Fibroblast of mammary gland (primary cell): ENCODE measurements around the gene FCHSD2.

ENCODE experiments used
- DNase-seq: peaks from one replicate; pipeline ENCODE4 v3.0.0-alpha.2; 2010; ENCODE audit warnings: low read depth
- H3K4me3 ChIP-seq: 2 replicates; pipeline ENCODE4 v1.5.1; 2011; ENCODE audit warnings: low read depth, mild to moderate bottlenecking, low read length, moderate library complexity; ENCODE audit not compliant: control insufficient read depth
- CTCF ChIP-seq: conservative IDR thresholded peaks from 2 replicates; pipeline ENCODE4 v1.5.1; 2011; ENCODE audit warnings: low read depth, low read length, inconsistent platforms; ENCODE audit not compliant: control insufficient read depth, insufficient read depth

Gene FCHSD2

GRCh38 chr11:72929256-72929655 is 212.9 kb downstream of the FCHSD2 start:
- TF ChIP-seq CTCF = no peak
- no peak overlapping the region for H3K4me3 ChIP-seq
- DNase-seq = no peak

GRCh38 chr11:72927380-72927779 is 214.7 kb downstream of the FCHSD2 start:
- DNase-seq = no peak
- no peak for TF ChIP-seq CTCF
- H3K4me3 ChIP-seq = no peak overlapping the region

DNA sequence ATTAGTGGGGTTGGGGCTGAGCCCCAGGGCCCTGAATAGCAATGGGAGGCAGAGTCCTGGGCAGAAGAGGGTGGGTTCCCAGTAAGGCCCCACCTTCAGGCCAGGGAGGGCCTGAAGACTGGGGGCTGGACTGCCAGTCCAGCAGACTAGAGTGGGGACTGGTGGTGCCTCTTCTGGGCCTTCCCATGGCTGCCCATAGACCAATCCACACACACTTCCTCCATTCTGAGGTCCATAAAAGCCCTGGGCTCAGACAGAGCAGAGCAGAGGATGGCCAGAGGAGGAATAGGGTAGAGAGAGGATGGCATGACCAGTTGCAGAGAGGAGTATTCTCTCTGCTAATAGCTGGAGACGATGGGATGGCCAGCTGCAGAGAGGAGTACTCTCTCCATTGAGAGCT is 216.0 kb downstream of the FCHSD2 start:
- no peak for DNase-seq
- no peak for TF ChIP-seq CTCF
- no peak overlapping the region for H3K4me3 ChIP-seq

DNA sequence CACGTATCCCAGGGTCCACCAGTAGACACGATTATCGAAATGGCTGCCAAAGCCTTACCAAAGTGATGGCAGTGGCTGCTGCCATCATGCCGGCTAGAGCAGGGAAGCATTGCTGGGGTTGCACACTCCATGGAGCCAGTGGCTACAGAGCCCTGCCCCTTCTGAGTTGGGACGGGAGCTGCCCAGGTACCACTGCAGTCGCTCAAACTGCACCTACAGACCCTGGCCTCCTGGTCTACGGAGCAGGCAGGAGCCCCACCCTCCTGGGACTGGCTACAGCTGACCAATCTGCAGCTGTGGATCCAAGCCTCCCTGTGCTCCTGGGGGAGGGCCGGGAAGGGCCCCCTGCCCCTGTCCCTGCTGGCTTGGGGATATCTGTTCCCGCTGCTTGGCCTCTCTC is 216.5 kb downstream of the FCHSD2 start:
- no peak for DNase-seq
- TF ChIP-seq CTCF = no peak

DNA sequence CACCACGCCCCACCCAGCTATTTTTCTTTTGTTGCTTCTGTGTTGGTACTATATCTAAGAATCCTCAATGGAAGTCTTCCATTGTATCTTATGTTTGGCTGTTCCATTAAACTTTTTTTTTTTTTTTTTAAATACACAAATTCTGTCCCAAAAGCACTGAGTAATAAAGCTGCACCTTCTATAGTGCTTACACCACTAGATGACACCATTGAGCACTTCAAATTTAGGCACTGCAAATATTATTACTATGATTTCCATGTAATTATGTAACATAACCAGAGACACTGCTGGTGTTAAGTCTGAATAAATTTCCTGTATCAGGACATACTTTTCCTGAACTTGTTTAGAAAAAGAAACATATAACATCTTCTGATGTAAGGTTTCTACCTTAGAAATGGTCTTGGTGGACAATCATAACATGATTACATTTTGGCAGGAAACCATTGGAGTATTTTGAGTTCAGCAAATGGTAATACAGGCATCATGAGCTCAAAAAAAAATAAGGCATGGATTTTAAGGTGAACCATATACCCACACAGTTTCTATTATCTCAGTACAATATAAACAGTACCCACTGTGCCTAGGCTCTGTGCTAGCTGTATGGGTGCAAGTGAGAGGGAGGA is 217.4 kb downstream of the FCHSD2 start:
- DNase-seq = peak; percentile 62
- peak; percentile 68 for TF ChIP-seq CTCF
- no peak overlapping the region for H3K4me3 ChIP-seq

More for the DNA sequence above, 216.5 kb downstream of the FCHSD2 start:
- no peak overlapping the region for H3K4me3 ChIP-seq

- TF ChIP-seq CTCF = no peak
- no peak for DNase-seq
- no peak overlapping the region for H3K4me3 ChIP-seq
Observed at GRCh38 chr11:72921028-72921716, 220.9 kb downstream of the FCHSD2 start.
